ENCODE results near the gene DAB1. TPM values are rescaled to one million over a fixed set of nuclear protein-coding genes. Genes with fewer than 3 reads are reported as not detected.

DAB1 gene
- total RNA-seq, 6 experiments from 2014 or later = 0.13 to 1.2 (median 0.23) TPM

- peaks cover 24% of the 10 kb centered on the region for H3K4me1 Mint-ChIP-seq (ENCODE audit: low read depth)
- no peaks in the 10 kb centered on the region for H3K27me3 Mint-ChIP-seq (ENCODE audit: insufficient read depth)
- peak; percentile 65 for DNase-seq
These were observed 362.5 kb downstream of the DAB1 start for GRCh38 chr1:57061369-57061768.

GRCh38 chr1:57060451-57060850 is 363.4 kb downstream of the DAB1 start:
- H3K27ac Mint-ChIP-seq = no peak overlapping the region
- peaks cover 24% of the 10 kb centered on the region for H3K4me1 Mint-ChIP-seq (ENCODE audit: low read depth)
- TF ChIP-seq, protein P1, sequence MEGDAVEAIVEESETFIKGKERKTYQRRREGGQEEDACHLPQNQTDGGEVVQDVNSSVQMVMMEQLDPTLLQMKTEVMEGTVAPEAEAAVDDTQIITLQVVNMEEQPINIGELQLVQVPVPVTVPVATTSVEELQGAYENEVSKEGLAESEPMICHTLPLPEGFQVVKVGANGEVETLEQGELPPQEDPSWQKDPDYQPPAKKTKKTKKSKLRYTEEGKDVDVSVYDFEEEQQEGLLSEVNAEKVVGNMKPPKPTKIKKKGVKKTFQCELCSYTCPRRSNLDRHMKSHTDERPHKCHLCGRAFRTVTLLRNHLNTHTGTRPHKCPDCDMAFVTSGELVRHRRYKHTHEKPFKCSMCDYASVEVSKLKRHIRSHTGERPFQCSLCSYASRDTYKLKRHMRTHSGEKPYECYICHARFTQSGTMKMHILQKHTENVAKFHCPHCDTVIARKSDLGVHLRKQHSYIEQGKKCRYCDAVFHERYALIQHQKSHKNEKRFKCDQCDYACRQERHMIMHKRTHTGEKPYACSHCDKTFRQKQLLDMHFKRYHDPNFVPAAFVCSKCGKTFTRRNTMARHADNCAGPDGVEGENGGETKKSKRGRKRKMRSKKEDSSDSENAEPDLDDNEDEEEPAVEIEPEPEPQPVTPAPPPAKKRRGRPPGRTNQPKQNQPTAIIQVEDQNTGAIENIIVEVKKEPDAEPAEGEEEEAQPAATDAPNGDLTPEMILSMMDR (IDR thresholded peaks at IDR 0.05) = no peak
- DNase-seq = no peak
- H3K9me3 Mint-ChIP-seq = no peaks in the 10 kb centered on the region
- H3K4me3 Mint-ChIP-seq = no peak overlapping the region; the same call in 1 of the 2 replicates
- no peaks in the 10 kb centered on the region for H3K27me3 Mint-ChIP-seq (ENCODE audit: insufficient read depth)
- no peaks in the 10 kb centered on the region for H3K36me3 Mint-ChIP-seq (ENCODE audit: low read depth)

More at GRCh38 chr1:57061369-57061768, 362.5 kb downstream of the DAB1 start:
- Mint-ChIP-seq H3K36me3 (ENCODE audit: low read depth) (no peaks in the 10 kb centered on the region), H3K4me3 (no peak overlapping the region), H3K9me3 (no peaks in the 10 kb centered on the region), H3K27ac (no peak overlapping the region)
- TF ChIP-seq, protein P1 (IDR thresholded peaks at IDR 0.05) = peak; percentile 52; the same call in 1 of the 2 replicates

- no peaks in the 10 kb centered on the region for H3K36me3 Mint-ChIP-seq (ENCODE audit: low read depth)
- TF ChIP-seq, protein P1 (IDR thresholded peaks at IDR 0.05) = no peak
- no peak overlapping the region for H3K4me3 Mint-ChIP-seq
- H3K9me3 Mint-ChIP-seq = no peaks in the 10 kb centered on the region
- H3K27ac Mint-ChIP-seq = no peak overlapping the region
- no peak for DNase-seq
- H3K27me3 Mint-ChIP-seq (ENCODE audit: insufficient read depth) = no peaks in the 10 kb centered on the region
- H3K4me1 Mint-ChIP-seq (ENCODE audit: low read depth) = peaks cover 29% of the 10 kb centered on the region
These were observed 365.0 kb downstream of the DAB1 start for GRCh38 chr1:57058652-57059501.

GRCh38 chr1:57048856-57049255 is 375.0 kb downstream of the DAB1 start:
- Mint-ChIP-seq H3K27me3 (ENCODE audit: insufficient read depth) (peaks cover 7% of the 10 kb centered on the region), H3K27ac (no peak overlapping the region), H3K4me3 (no peak overlapping the region), H3K4me1 (ENCODE audit: low read depth) (no peaks in the 10 kb centered on the region), H3K36me3 (ENCODE audit: low read depth) (no peaks in the 10 kb centered on the region), H3K9me3 (peaks cover 3% of the 10 kb centered on the region; the same call in 1 of the 2 replicates)
- DNase-seq = no peak
- TF ChIP-seq, protein P1 (IDR thresholded peaks at IDR 0.05) = no peak

- no peaks in the 10 kb centered on the region for H3K36me3 Mint-ChIP-seq (ENCODE audit: low read depth)
- no peak for DNase-seq
- no peaks in the 10 kb centered on the region for H3K4me1 Mint-ChIP-seq (ENCODE audit: low read depth)
- H3K9me3 Mint-ChIP-seq = peaks cover 4% of the 10 kb centered on the region; the same call in 1 of the 2 replicates
- no peak overlapping the region for H3K27ac Mint-ChIP-seq
- no peak overlapping the region for H3K4me3 Mint-ChIP-seq
- peaks cover 7% of the 10 kb centered on the region for H3K27me3 Mint-ChIP-seq (ENCODE audit: insufficient read depth)
- TF ChIP-seq, protein P1 (IDR thresholded peaks at IDR 0.05) = no peak
These were observed 377.4 kb downstream of the DAB1 start for GRCh38 chr1:57046462-57046861.

Measured in HFFc6 (cell line).